GM21717 (cell line): Measurements from ENCODE around the gene PRPF40A.

Source experiments
- ATAC-seq: cut with Tn5 transposase; IDR thresholded peaks from one replicate; pipeline ENCODE4 v1.9.1; 2021; ENCODE audit warnings: mild to moderate bottlenecking, moderate library complexity; ENCODE audit not compliant: unreplicated experiment

PRPF40A gene

DNA sequence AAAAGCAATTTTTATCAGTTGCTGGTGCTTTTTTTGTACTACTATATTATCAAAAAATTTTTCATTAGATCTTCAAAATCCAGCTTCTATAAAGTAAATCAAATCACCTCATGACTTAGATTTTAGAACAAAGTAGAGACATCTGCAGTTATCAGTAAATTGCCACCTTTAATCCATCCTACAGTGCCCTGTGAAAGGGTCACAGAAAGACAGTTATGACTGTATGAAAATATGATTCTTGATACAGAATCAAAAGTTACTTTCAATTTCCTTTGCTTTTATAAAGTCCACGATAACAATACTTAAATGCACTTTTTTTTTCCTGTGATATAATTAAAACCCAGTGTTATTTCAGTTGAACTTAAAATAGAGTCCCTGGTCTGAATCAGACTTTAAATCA, 61.4 kb downstream of the PRPF40A start:
- no peak for ATAC-seq

- ATAC-seq, result no peak
Measured at GRCh38 chr2:152651834-152652233, 65.4 kb downstream of the PRPF40A start.

DNA sequence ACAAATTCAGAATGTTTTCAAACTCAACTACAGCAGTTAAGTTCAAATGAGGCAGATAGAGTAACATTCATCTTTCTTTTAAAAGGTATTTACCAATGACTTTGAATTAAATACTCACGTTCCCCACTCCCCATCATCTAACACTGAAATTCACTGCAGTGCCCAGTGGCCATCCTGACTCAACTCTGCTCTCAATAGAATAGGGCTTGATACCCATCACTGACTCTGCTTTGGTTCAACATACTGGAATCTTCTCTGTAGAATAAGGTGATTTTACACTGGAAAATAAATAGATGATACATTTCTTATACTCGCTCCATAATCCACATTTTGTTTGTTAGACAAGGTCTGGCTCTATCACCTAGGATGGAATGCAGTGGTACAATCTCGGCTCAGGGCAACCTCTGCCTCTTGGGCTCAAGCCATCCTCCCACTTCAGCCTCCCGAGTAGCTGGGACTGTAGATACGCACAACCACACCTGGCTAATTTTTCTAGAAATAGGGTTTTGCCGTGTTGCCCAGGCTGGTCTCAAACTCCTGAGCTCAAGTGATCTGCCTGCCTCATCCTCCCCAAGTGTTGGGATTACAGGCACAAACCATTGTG, 66.4 kb downstream of the PRPF40A start:
- ATAC-seq, result no peak

DNA sequence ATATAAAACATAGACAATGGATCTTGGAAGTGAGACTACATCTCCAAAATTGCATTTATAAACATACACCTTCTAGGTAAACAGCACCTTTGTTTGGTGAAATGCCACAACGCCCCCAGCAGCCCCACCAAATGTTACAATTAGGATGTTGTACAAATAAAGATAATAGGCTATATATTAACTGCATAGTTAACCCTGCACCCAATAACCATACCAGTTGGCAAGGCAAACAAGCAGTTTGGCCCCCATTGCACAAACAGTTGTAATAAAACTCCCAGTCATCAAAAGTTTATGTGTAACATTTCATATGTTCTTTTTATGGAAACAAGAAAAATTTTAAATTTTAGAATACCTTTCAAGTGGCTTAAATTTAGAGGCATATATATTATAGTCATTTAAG, 67.3 kb downstream of the PRPF40A start:
- no peak for ATAC-seq

DNA sequence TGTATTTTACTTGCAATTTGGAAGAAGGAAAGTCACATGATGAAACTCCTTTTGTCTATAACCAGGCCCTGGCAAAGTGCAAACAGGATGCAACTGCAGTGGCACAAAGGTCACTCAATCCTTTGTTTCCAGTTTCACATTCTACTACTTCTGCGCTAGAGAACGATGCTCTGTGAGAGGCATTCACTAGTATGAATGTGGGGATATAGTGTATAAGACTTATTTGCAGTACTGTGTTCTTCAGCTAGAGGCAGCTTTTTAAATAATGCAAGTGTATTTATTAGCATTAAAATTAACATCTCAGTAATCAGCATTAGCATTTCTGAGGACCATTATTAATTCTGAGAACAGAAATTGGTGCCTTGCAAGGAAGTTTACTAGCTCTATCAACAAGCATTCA, 68.9 kb downstream of the PRPF40A start:
- ATAC-seq, result no peak

- no peak for ATAC-seq
Measured at GRCh38 chr2:152647552-152647951, 69.7 kb downstream of the PRPF40A start.

GRCh38 chr2:152646775-152647174, 70.5 kb downstream of the PRPF40A start:
- ATAC-seq, result no peak

DNA sequence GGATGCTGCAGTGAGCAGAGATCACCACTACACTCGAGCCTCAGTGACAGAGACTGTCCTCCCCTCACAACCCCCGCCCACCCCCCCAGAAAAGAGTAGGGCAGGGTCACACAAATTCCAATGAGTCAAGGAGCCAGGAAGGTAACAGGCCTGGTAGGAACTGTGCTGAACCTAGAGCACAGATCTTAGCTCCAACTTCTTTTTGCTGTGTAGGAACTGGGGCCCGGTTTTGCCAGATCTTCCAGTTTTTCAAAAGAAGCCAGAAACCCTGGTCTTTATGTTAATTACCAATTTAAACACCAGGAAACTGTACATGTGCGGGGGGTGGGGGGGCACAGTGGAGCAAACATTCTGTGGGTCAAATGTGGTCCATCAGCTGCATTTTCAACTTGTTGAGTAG, 71.0 kb downstream of the PRPF40A start:
- no peak for ATAC-seq

DNA sequence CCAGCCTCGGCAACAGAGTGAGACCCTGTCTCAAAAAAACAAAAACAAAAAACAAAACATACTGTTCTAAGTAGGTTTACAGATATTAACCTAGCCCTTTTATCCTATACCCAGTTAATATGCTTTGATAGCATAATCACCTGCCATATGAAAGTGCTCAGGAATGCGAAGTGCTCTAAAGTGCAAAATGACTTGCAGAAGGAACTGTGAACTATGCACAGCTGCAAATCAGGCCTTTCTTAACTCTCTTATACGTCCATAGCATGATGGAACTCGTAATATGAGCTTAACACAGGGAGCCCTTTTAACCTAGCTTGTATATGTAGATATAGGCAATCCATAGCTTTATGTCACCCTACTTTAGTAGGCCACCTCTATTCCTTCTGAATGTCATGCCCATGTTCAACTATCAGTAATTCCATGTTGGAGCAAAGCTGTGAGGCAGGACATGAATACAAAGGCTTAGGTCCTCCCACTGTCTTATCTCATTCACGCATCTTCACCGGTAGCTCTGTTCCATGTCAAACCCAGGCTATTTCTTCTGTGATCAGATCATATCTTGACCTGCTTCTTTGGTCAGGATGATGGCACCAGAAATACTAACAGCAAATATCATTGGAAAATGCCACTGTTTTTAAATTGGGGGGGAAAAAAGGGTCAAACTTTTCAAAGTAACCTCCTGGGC, 72.9 kb downstream of the PRPF40A start:
- ATAC-seq, result no peak

DNA sequence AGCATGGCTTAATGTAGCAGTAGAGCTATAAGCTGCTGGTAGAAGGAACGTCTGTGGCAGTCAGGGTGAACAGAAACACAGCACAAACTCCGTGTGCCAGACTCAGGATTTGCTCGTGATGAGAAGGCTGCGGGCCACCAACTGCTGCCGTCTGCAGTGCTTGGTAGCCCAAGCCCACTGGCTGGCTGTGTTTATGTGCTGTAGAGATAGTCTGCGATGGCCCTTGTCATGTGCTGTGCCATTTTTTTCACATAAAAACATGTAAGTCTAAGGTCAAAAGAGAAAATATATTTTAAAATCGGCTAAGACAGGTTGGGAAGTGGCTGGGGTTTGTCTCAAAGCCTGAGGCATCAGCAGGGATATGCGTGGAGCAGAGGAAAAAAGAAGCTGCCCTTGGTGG, 78.7 kb downstream of the PRPF40A start:
- ATAC-seq, result no peak

GRCh38 chr2:152638056-152638455, 79.2 kb downstream of the PRPF40A start:
- ATAC-seq, result no peak

GRCh38 chr2:152637251-152637650, 80.0 kb downstream of the PRPF40A start:
- no peak for ATAC-seq

DNA sequence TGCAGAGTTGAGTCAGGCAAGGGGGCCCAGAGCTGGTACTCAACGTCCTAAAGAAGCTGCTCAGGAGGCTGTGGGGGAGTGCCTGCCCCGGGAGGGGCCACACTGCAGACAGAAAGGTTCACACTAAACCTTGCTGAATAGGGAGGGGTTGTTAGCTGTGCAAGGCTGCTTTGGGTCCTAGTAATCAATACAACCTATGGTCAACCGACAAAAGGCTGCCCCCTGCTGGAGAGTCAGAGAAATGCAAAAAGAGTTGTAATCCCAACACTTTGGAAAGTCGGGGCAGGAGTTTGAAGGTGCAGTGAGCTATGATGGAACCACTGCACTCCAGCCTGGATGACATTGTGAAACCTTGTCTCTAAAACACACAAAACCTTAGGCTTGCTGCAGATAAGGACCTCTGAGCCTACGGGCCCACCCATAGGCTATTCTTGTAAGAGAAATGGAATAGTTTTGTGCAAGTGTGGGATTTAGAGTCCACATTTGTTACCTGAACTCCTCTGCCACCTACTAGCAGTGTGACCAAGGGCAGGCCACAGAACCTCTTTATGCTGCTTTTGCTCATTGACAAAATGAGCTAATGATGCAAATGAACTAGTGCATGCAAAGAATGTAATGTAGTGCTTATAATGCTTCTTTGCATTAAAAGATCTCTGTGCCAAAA, 81.5 kb downstream of the PRPF40A start:
- ATAC-seq, result peak; percentile 79

DNA sequence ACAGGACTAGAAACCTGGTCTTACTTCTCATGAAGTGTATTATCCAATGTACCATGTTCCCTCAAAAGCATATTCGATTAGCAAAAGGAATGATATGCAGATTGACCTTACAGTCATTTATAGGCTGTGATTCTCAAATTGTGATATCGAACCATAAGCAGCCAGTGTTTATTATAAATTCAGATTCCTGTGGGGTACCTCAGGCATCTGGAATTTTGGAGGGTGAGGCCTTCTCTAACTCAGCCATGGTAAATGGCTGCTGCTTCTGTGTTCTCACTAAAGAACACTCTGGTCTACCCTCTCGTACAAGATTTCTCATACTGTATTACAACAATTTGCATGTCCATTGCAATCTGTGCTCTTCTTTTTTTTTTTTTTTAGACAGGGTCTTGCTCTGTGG, 84.5 kb downstream of the PRPF40A start:
- ATAC-seq, result no peak

DNA sequence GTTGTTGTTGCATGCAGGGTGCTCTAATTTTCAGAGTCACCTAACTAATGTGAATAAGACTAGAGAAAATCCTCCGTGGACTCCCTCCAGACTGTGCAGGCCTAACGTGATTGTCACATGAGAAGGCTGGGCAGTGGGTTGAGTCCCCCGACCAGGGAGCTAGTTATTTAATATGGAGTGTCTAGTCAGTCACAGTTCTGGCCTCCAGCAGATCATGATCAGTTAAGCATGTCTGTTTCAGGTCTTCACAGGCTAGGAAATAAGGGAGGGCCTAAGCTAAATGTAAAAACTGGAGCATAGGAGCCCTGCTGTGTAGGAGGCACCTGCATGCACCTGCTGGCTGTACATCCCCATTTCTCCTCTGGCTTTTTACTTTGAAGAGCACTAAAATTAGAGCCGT, 86.8 kb downstream of the PRPF40A start:
- no peak for ATAC-seq

DNA sequence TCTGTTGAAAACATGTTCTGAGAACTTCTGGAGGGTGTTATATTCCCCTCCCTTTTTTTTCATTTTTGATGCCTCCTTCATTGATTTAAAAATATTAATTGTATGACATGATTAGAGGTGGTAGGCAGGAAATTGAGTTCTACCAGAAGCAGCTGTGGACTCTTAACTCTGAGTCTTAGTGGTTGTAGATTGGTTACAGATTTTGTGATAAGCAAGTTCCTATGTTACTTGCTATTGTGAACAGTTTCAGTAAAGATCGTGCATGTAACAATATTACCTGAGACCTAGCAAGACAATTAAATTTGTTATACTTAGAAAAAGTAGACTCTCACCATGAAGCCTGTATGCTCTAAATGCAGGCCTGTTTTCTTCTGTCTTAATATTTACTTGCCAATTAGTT, 88.1 kb downstream of the PRPF40A start:
- ATAC-seq, result no peak

DNA sequence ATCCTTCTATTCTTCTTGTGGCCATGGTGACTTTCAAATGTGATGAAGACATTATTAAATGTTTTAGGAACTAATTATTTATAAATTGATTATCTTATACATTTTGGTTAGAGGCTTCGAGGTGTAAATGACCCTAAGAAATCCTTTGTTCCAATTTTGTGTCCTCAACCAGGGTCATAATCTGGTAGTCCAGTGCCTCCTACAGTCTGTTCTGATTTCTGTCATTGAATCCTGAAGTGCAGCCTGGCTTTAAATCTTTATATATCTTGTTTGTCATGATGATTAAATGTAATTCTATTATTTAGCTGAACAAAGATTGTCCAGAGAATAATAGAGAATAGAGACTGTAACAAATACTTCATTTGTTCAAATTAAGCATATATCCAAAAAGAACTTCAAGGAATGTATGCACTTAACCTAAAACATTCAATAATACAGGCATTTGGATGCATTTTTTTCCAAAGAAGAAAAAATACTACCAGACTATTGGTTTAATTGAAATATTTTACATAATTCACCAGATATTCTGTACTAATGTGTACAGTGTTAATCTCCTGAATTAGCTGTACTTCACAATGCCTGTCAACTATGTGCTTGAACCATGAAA, 89.8 kb downstream of the PRPF40A start:
- ATAC-seq, result peak; percentile 61

DNA sequence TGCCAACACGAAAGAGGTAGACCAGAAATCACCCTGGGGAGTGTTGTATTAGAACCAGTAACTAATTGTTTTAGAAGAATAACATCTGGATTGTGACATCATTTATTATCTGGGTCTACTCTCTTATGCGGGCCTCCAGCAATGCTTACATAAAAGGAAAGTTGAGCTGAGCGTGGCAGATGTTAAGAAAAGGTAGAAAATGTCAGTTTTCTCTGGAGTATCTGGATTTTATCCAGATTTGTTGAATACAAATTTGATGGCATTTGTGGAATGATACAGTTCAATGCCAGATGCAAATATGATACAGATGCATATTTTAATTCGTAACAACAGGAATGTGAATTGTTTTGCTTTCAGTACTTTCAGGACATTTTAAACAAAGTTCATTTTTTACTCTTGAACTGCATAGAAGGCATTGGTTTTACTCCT, 90.3 kb downstream of the PRPF40A start:
- ATAC-seq, result no peak

DNA sequence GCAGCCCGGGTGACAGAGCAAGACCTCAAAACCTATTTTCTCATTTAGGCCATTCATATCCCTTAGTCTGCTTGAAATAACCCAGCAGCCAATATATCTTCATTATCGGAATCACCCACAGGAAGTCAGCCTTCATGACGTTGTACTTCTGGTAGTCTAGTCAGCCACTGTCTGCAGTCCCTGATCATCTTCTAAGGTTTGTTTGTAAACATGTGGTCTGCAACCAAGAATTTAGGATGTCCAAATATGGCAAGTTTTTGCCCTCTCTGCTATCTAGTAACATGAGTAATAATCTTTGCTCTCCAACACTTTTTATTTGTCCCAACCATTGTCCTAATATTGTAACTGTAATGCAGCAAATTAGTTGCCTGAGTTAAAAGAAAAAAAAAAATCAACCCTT, 92.5 kb downstream of the PRPF40A start:
- no peak for ATAC-seq

GRCh38 chr2:152623775-152624174, 93.5 kb downstream of the PRPF40A start:
- ATAC-seq, result no peak

GRCh38 chr2:152623076-152623740, 94.1 kb downstream of the PRPF40A start:
- ATAC-seq, result no peak
